NOMO-1 (cell line): ENCODE results near the gene LRG1.
A peak's percentile ranks its signal among the peaks of the same experiment; 100 is the strongest.
"Not testable (repeated sequence)": the region's sequence is repeated elsewhere in the genome, so short reads cannot be mapped to it uniquely, and the experiment has no call there.

ENCODE experiments used
- DNase-seq, 2 experiments: peaks; one replicate each; lab custom pipeline; 2025; ENCODE audit not compliant: unreplicated experiment in 2 of 2; lab: John Stamatoyannopoulos, UW

Gene LRG1

DNA sequence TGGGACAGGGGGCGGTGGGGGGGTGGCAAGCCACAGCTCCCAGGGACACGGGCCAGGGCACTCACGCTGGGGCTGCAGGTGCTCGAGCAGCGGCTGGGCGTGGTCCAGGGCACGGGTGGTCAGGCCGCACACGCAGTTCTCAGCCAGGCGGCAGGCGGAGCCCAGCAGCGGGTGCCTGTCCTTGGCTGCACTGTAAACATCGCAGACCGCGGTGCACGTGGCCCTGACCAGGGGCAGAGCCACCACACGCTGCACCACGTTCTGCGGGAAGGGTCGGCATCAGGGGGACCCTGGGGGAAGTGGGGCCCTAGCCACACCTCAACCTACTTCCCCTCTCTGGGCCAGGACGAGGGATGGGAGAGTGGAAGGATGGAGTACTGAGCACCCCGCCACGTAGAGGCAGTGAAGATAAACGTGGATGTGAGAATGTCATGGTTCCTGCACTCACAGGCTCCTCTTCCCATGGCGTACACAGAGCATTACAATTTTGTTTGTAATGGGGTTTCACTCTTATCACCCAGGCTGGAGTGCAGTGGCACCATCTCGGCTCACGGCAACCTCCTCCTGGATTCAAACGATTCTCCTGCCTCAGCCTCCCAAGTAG is 8.2 kb downstream of the LRG1 start:
- no peak for DNase-seq

DNA sequence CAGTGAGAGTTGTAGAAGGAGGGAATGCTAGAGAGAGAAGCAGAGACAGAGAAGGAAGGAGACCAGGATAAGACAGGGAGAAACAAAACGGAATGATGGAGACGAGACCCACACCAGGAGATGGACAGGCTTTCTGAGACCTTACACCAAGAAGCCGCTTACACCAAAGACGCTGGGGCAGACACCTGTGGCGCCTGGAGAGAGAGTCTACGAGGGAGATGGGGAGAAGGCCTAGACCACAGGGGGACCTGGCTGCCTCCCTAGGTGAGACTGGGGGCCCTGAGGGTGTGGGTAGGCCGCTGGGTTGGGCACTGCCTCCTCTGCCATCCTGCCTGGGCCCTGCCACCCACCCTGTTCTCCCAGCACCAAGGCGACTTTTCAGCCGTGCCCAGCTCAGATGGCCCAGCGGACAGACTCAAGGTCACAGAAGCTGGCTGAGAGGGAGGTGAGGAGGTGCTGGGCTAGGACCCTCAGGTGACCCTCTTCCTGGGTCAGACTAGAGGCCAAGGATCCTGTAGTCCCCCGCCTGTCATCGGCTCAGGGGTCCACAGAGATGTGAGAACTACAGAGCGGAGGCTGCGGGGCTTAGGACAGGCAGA is 9.8 kb downstream of the LRG1 start:
- DNase-seq: no peak

DNA sequence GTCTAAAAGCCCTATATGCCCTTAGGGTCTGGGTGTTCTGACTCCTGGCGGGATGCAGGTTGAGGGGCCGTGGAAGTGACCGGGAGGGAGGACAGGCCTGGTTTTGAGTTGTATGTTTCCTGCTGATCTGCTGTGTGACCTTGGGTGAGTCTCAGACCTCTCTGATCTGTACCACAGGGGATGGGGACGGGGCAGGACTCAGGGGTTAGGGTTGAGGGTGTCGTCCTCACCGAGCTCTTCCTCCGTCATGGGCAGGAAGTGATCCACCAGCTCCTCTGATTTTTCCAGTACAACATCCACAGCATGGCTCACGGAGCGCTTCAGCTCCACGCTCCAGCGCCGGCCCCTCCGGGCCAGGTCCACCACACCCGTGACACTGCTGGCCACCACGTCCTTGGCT is 11.0 kb downstream of the LRG1 start:
- DNase-seq: no peak

DNA sequence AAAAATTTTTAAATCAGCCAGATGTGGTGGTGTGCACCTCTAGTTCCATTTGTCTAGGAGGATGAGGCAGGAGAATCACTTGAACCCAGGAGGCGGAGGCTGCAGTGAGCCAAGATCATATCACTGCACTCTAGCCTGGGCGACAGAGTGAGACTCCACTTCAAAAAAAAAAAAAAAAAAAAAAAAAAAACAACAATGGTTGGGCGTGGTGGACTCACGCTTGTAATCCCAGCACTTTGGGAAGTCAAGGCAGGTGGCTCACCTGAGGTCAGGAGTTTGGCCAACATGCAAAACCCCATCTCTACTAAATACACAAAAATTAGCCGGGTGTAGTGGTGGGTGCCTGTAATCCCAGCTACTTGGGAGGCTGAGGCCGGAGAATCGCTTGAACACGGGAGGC is 12.5 kb downstream of the LRG1 start:
- not testable (repeated sequence) for DNase-seq

DNA sequence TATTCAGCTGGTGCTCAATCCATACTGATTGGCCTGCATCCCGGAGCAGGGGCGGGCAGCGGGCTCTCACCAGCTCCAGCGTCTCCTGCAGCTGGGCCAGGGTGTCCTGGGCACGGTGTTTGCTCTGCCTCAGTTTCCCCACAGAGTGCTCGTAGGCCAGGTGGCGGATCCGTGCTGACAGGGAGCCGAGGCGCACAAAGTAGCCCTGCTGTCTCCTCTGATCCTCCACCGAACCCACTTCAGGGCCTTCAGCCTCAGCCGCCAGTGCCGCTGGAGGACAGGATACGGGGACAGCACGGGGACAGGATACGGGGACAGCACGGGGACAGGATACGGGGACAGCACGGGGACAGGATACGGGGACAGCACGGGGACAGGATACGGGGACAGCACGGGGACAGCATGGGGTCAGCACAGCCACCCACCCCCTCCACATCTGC is 14.3 kb downstream of the LRG1 start:
- no peak for DNase-seq

DNA sequence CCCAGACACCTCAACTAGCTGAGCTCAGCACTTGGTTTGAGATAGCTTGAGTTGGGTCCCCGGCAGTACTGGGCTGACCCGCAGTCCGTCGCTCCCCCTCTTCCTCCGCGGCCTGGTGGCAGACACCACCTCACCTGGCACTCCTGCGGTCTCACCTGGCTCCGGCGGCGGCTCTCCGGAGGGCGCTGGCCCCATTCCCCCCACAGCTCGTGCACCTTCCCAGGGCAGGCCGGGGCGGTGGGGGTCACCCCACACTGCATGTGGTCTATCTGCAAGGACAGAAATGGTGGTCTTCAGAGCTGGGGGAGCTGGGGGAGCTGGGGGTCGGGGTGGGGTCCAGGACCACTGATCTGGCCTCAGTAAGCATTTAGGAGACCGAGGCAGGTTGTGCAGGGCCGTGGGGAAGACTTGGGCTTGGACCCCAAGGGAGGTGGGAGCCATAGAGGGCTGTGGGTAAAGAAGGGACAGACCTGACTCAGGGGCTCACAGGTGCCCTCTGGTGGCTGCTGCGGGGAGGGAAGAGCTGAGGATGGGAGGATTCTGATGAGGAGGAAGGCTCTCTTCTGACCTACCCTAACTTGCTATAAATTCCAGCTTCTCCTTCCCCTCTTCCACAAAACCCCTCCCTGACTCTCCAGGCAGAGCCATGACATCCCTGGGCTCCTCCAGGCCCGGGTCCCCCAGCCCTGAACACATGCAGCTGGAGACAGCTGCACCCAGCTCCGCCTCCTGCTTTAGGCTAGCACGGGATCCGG is 14.9 kb downstream of the LRG1 start:
- DNase-seq: peak; percentile 22 to 37

DNA sequence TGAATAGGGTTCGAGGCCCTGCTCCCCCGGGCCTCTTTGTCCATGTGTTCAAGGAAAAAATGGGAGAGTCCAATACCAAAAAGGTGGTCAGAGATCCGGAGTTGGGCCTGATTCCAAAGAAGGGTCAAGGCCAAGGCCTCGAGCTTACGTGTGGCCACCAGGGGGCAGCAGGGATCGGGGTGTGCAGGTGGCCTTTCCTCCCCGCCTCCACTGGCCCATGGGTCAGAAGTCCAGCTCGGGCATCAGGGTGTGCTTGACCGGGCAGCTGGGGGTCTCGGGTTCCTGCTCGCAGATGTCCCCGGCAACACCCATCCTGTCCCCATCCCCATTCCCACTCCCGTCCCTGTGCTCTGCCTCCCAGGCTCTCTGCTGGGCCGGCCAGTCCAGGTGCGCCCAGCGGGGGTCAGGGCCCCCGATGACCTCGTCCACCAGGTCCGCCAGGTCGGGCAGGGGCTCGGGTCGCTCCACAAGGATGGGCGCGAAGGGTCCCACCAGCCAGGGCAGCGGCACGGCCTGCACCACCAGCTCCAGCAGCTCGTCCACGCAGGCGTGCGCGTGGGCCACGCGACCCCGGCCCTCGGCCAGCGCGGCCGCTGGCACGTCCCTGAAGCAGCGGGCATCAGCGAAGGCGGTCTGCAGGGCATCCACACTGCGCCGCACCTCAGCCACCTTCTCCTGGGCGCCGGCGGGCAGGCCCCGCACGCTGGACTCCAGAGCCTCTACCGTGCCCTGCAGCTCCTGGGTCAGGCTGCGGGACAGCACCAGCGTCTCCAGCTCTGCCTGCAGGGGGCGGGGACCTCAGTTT is 16.3 kb downstream of the LRG1 start:
- DNase-seq: peak; percentile 2 to 58

DNA sequence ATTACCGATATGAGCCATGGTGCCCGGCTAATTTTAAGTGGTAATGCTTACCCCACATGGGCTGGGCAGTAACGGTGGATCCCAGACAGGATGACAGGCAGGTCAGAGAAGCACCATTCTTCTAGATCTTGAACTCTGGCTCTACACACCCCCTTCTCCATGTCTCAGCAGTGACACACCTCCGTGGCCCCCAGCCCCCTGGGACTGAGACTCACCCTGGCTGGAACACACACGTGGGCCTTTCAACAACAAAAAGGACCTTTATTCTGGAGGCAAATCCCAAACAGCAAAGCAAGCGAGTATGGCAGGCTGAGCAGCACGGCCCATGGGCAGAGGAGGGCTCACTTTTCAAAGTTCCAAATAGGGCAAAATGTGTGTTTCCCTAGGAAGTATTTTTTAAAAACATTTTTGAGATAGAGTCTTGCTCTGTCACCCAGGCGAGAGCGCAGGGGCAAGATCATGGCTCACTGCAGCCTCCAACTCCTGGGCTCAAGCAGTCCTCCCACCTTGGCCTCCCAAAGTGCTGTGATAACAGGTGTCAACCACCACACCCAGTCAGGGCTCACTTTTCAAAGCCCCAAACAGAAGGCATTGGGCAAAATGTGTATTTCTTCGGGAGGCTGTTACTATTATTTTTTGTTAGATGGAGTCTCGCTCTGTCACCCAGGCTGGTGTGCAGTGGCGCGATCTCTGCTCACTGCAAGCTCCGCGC is 17.4 kb downstream of the LRG1 start:
- DNase-seq: no peak

DNA sequence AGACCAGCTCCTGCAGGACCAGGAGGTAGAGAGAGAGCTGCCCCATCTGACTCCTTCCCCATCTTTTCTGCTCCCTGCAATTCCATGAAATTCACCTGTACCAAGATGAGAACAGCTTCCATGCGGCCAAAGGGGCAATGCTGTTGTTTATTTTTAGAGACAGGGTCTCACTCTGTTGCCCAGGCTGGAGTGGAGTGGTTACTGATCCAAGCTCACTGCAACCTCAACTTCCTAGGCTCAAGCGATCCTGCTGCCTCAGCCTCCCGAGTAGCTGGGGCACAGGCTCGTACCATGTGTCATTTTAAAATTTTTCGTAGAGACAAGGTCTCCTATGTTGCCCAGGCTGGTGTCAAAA is 18.0 kb downstream of the LRG1 start:
- no peak for DNase-seq

DNA sequence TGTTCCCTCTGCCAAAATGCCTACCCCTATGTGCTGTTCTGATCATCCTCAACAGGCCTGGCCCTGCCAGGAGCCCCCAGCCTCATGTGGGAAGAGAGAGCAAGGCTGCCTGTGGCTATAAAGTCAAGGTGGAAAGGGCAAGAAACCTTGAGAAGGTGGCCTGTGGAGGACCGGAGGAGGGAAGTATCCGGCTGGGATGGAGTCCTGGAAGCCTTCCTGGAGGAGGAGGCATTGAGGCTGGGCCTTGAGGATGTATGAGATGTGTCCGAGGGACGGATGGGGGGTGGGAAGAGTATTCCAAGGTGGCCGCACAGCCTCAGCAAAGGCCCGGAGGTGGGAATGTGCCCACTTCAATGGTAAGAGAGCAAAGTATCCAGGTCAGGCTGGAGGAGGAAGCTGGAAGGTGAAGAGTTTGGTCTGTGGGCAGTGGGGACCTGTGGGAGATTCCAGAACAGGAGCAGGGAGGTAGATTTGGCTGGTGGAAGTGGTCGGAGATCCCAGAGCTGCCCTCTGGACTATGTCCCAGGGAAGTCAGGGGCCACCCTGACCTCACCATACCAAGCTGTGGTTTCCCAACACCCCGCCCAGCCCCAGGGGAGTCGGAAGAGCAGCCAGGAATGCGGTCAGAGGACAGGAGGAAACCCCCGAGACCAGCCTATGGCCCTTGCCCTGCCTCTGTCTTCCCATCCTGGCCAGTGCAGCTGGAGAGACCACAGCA is 18.5 kb downstream of the LRG1 start:
- no peak for DNase-seq

DNA sequence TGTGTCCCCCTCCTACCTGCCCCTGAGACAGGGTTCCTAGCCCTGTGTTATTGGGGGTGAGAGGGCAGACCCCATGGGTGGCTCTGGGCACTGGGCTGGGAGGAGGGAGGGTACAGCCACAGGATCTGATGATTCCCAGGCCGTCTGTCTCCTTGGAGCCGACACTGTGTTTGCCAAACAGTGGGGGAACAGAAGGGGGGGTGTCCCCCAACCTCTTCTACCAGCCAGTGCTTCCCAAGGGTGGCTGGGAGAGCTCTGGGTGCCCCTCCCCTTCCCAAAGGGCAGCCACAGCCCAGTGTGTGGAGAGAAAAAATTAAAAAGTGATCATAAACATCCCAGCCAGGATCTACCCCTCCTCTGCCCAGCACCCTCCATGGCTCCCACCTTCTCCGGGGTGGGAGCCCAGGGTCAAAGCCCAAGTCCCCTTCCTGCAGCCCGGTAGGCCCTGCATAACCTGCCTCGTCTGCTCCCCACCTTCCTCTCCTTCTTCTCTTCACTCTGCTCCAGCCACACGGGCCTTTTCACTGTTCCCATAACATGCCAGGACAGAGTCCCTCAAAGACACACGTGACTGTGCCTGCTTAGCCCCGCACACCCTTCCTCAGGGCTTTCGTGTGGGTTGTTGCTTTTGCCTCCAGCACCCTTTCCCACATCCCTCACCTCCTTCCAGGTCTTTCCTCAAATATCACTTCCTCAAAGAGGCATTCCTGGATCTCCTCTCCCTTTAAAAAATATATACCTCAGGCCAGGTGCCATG is 20.1 kb downstream of the LRG1 start:
- DNase-seq: no peak

DNA sequence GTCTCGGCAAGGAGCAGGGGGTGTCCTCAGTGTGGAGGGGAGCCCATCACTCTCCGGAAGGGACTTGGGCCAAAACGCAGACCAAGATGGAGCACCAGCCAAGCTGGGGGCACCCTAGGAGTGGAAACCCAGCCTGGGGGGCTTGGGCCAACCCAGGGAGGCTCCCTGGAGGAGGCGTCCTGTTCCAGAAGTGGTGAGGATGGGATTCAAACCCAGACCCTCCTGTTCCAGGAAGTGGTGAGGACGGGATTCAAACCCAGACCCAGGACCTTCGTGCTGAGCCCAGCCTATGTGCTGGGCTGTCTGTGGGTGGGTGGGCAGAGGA is 20.7 kb downstream of the LRG1 start:
- no peak for DNase-seq

DNA sequence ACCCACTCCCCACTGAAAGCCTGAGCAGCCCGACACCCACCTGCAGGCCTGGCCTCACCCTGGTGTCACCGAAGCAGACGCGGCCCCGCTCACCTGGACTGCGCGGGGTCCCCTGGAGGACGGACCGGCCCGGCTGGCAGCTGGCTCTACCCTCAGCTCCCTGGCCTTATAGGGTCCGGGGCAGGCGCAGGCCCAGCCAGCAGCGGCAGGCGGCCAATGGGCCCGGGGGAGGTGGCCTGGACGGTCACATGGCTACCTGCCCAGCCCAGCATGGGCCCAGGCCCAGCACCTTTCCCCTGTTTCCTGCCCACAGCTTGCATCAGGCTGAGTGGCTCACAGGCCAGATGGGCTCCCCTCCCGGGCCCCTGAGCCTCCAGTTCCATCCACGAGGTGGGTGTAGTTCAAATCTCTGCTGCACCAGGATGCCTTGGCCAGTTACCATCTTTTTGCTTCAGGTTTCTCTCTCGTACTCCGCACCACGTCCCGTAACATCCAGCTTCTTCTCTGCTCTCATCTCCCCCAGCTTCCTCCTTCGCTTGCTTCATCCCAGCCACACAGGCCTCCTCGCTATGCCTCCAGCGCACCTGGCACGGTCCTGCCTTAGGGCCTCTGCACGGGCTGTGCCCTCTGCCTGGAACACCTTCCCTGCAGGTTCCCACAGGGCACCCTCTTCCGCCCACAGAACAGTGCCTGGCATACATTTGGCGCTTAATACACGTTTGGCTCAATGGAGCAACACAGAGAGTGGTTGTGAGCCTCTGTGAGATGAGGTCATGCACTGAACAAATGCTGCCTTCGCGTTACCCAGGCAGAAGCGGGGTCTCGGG is 21.3 kb downstream of the LRG1 start, which contains the start of gene PLIN4:
PLIN4 (minus strand) TSS at position 142 of the 827 bp plus-strand sequence. CDS start 214 bp downstream, outside the sequence.
- no peak for DNase-seq

DNA sequence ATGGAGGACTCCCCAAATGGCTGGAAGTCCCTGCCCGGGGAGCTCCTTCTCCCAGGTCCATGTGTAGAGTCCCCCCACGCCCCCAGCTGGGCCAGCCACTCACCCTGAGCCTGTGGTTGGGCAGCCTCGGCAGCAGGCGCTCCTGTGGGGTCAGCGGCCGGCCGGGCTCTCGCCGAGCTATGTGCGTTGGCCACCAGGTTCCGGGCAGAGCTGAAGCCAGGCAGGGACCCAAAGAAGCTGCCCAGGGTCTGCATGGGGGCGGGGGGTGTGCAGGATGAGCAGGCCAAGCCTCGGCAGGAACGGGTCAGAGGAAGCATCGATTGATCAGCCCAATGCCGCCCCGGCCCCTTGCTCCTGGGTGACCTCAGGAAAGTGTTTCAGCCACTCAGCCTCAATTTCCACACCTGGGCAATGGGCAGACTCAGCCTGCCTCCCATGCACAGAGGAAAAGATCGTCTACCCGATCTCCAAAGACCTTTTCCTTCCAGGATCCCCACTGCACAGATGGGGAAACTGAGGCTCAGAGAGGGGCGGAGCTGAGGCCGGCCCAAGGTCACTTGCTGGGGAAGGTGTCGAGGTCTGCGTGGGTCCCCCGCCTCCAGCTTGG is 22.3 kb downstream of the LRG1 start:
- no peak for DNase-seq

DNA sequence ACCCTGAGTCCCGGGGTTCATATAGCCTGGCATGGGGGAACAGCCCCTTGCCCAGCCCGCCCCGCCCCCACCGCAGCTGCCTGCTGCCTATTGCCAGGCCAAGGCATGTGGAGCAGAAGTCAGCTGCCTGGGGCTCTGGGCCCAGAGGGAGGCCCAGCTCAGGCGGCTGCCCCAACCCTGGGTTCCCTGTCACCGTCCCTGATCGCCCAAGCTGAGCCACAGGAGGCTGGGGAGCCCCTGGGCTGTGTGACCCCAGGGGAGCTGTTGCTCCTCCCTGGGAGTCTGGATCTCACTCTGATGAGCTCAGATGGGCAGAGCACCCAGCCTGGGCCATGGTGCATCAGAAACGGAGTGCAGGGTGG is 22.9 kb downstream of the LRG1 start:
- no peak for DNase-seq

DNA sequence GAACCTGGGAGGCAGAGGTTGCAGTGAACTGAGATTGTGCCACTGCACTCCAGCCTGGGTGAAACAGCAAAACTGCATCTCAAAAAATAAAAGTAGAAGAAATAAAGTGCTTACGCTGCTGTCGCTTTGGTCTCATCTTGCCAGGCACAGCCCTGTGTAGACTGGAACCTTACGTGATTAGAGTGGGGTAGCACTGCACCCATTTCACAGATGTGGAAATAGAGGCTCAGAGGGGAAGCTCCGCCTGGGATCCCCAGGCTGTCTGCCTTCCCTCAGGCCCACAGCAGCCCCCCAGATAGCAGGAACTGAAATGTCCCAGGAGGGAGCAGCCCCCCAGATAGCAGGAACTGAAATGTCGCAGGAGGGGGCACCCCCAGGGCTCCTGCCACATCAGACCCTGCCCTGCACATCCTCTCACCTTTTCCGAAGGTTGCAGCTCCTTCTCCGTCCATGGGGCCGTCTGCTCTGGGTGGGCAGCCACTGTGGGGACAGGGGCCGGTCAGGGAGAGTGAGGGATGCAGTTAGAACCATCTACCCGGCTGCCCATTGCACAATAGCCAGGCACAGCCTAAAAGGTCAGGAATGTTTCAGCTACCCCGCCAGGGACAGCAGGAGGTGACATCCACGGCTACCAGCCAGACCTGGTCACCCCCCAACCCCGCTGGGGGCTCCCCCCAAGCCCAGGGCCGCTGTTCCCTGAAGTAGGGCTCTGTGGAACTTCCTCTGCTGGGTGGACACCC is 23.5 kb downstream of the LRG1 start:
- DNase-seq: no peak

DNA sequence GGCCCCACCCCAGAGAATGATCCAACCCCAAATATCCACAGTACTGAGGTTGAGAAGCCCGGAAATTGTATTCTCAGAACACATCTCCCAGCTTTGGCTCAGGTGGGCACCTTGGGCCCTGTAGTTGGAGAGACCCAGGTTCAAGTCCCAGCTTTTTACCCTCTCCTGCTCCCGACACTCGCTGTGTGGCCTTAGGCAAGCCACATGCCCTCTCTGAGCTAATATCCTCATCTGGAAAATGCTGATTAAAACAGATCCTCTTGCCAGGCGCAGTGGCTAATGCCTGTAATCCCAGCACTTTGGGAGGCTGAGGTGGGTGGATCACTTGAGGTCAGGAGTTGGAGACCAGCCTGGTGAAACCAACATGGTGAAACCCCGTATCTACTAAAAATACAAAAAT is 24.1 kb downstream of the LRG1 start:
- no peak for DNase-seq

DNA sequence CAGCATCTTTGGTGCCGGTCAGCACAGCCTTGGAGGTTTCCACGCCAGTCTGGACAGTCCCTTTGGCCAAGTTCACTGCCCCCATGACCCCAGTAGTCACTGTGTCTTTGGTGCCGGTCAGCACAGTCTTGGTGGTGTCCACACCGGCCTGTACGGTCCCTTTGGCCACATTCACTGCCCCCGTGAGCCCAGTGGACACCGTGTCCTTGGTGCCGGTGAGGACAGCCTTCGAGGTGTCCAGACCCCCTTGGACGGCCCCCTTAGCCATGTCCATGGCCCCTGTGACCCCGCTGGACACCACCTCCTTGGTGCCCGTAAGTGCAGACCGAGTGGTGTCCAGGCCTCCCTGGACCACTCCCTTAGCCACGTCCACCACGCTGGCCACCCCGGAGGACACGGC is 26.6 kb downstream of the LRG1 start:
- no peak for DNase-seq
